Mucosa of descending colon (tissue), 3 donors: ENCODE results near the gene GAB3. TPM values are rescaled to one million over a fixed set of nuclear protein-coding genes. Genes with fewer than 3 reads are reported as not detected.

ENCODE experiments used
- ATAC-seq: fragments of 200-7000 bp; cut with Tn5 transposase; one replicate; pipeline ENCODE4 v1.9.1; 2020; ENCODE audit warnings: mild to moderate bottlenecking, moderate library complexity
- DNase-seq, 3 donors: peaks; one replicate each; pipeline ENCODE4 v3.0.0-alpha.2; 2020
- H3K36me3 ChIP-seq: fragments of 200-600 bp; one replicate; pipeline ENCODE4 v1.8.0; 2021; ENCODE audit warnings: low read depth, mild to moderate bottlenecking
- H3K4me1 ChIP-seq: fragments of 200-600 bp; one replicate; pipeline ENCODE4 v1.8.0; 2021; ENCODE audit warnings: low read depth, mild to moderate bottlenecking
- H3K4me3 ChIP-seq: fragments of 200-600 bp; one replicate; pipeline ENCODE4 v1.8.0; 2021; ENCODE audit warnings: mild to moderate bottlenecking
- H3K9me3 ChIP-seq: fragments of 200-600 bp; one replicate; pipeline ENCODE4 v1.8.0; 2021; ENCODE audit warnings: mild to moderate bottlenecking
- intact Hi-C, 2 donors: fragments of 100-400 bp; cut with DNase I in 1 of 2; cut with micrococcal nuclease in 1 of 2; formaldehyde crosslinking; loops; one replicate each; pipeline versions ENCODE4 v1.11.0 to v1.11.1; 2022; cut with DNase I, micrococcal nuclease
- total RNA-seq, 3 donors: library from RNA; stranded (reverse); fragmentation: NEBNext Ultra II Directional in 2 of 3; extraction: Animal tissue kit (Norgen Biotek cat#: 25700) in 2 of 3; gene quantifications; one replicate each; pipeline versions ENCODE4 v1.2.1 to v1.2.4, GENCODE V29; 2021 to 2023
- TF ChIP-seq, protein P1 (sequence below): fragments of 200-600 bp; IDR thresholded peaks from one replicate; pipeline ENCODE4 v1.8.0; 2022; ENCODE audit warnings: antibody characterized with exemption, mild to moderate bottlenecking
- donor health status: DM: no; HTN: no; CAD: no; lungs with moderate emphysema.
- donor health status: DM: no; HTN: no; CAD: no.
- donor health status: DM: no; HTN: yes; CAD: no.

GAB3 gene
- total RNA-seq, 3 donors from 2014 or later = 1.3 to 3.4 (median 2.5) TPM

DNA sequence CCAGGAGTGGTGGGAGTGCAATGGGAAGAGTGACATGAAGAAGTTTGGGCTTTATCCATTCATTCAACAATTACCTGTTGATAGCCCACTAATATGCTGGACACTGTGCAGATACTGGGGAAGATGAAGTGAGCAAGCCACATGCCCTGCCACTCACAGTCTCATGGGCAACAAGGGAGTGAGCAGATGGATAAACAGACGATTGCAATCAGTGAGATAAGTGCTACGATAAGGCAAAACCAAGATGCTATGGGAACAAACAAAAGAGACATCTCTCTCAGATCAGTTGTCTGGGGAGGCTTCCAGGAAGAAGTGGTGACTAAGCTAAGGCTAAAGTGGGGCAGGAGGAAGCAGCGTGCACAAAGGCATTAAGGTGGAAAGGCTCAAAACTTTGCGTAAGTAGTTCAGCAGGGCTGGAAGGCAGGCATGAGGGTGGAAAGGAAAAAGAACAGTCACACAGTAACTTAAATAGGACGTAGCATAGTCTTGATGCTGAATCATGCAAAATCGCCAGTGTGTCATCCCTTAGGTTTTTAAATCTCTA, 31.7 kb downstream of the GAB3 start:
- ATAC-seq = peak; percentile 63
- Histone ChIP-seq H3K9me3 (no peaks in the 10 kb centered on the region), H3K4me3 (no peak overlapping the region), H3K4me1 (no peaks in the 10 kb centered on the region), H3K36me3 (no peaks in the 10 kb centered on the region)
- DNase-seq = no peak
- intact Hi-C loops = no loop called here
- TF ChIP-seq, protein P1, sequence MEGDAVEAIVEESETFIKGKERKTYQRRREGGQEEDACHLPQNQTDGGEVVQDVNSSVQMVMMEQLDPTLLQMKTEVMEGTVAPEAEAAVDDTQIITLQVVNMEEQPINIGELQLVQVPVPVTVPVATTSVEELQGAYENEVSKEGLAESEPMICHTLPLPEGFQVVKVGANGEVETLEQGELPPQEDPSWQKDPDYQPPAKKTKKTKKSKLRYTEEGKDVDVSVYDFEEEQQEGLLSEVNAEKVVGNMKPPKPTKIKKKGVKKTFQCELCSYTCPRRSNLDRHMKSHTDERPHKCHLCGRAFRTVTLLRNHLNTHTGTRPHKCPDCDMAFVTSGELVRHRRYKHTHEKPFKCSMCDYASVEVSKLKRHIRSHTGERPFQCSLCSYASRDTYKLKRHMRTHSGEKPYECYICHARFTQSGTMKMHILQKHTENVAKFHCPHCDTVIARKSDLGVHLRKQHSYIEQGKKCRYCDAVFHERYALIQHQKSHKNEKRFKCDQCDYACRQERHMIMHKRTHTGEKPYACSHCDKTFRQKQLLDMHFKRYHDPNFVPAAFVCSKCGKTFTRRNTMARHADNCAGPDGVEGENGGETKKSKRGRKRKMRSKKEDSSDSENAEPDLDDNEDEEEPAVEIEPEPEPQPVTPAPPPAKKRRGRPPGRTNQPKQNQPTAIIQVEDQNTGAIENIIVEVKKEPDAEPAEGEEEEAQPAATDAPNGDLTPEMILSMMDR = no peak

DNA sequence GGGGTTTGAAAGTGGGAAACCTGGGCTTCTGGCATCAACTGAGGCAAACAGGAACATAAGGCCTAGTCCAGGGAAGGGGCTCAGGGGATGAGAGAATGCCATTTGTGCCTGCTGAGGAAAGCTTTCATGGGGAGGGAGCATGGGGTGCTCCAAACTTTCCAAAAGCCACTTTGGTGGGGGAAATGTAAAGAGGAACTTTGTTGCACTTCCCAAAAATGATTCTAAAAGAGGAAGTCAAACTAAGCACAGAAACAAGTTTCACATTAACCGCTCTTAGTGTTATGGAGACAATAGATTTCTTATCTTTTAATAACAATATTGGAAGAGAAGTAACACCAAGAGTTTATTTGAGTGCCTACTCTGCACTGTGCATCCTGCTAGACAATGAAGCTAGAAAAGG, 32.3 kb downstream of the GAB3 start:
- ATAC-seq (peak; percentile 20), DNase-seq (no peak)
- Histone ChIP-seq H3K4me3 (no peak overlapping the region), H3K36me3 (no peaks in the 10 kb centered on the region), H3K4me1 (no peaks in the 10 kb centered on the region), H3K9me3 (no peaks in the 10 kb centered on the region)
- intact Hi-C loops = no loop called here
- TF ChIP-seq, protein P1 = no peak

DNA sequence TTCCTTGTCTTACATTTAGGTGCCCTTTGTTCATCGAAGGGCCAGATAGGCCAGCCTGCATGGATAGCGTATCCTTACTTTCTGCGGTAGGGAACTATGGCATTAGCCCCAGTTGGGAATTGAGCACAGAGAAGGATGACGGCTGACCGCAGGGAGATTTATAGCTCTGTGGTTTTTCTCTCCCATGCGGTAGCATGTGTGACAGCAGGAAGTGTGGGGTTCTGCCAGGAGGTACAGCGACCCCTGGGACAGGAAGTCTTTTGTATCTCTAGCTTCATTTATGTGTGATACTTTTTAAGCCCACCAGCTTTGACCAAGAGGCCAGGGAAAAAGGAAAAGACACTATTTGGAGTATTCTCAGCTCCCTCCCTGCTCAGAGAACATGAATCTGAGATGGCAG, 33.1 kb downstream of the GAB3 start:
- Histone ChIP-seq H3K36me3 (no peaks in the 10 kb centered on the region), H3K4me1 (no peaks in the 10 kb centered on the region), H3K9me3 (no peaks in the 10 kb centered on the region), H3K4me3 (no peak overlapping the region)
- peak; percentile 43 for ATAC-seq
- DNase-seq = no peak
- TF ChIP-seq, protein P1 = no peak
- intact Hi-C loops = no loop called here

DNA sequence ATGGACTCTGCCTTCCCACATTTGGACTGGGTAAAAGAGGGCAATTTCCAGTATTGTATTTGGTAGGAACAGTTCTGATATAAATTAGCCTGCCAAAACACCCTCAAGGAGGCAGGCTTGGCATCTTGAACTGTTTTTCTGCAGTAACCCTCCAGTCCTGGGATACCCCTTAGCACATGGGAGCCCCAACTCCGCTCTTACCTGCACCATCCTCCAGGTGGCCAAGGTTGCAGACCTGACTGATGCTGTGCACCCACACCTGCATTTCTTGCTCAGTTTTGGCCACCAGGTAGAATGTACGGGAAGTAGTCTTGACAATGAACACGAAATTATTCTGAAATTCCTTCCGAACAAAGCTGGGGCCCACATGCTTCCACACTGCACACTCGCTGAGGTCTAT, 35.1 kb downstream of the GAB3 start:
- Histone ChIP-seq H3K4me3 (no peak overlapping the region), H3K4me1 (no peaks in the 10 kb centered on the region), H3K36me3 (no peaks in the 10 kb centered on the region), H3K9me3 (no peaks in the 10 kb centered on the region)
- DNase-seq (no peak), ATAC-seq (no peak)
- intact Hi-C loops = no loop called here
- TF ChIP-seq, protein P1 = no peak

DNA sequence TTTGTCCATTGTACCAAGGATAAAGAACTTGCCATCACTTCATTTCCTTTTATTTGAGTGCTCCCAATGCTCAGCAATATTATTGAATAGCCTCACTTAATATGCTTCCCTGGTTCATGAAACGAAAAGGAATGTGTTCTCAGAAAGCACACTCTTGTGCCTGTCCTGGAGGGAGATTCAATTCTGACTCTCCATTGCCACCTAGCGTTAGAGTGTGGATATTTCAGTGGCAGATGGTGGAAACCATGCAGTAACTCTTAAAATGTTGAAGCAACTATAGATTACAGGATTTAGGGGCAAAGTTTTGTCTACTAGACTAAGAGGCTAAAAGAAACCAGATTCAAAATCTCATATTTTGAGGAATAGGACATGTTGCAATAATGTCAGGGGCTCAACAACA, 36.0 kb downstream of the GAB3 start:
- intact Hi-C loops = no loop called here
- no peaks in the 10 kb centered on the region for H3K9me3 ChIP-seq
- TF ChIP-seq, protein P1 = peak; percentile 37
- ATAC-seq (peak; percentile 63), DNase-seq (peak in 1 of 3 donors; percentile 60)
- no peaks in the 10 kb centered on the region for H3K4me1 ChIP-seq
- no peak overlapping the region for H3K4me3 ChIP-seq
- no peaks in the 10 kb centered on the region for H3K36me3 ChIP-seq
